GM13976 (cell line): ENCODE data around the gene FAH.

Source experiments
- DNase-seq: peaks from one replicate; pipeline ENCODE4 v3.0.0; 2012; ENCODE audit warnings: low spot score
- CTCF ChIP-seq: IDR thresholded peaks from 2 replicates; pipeline ENCODE4 v1.5.1; 2012; ENCODE audit warnings: borderline replicate concordance, mild to moderate bottlenecking; ENCODE audit not compliant: insufficient read depth; ENCODE audit errors: extremely low read depth, missing control alignments, control extremely low read depth
- in situ Hi-C: fragments of 300-500 bp; cut with MboI; formaldehyde crosslinking; loops from one replicate; pipeline ENCODE4 v1.12.0; 2022; ENCODE audit warnings: low sequenced_read_pairs, mixed read lengths, inconsistent platforms; ENCODE audit not compliant: unreplicated experiment

Gene FAH

DNA sequence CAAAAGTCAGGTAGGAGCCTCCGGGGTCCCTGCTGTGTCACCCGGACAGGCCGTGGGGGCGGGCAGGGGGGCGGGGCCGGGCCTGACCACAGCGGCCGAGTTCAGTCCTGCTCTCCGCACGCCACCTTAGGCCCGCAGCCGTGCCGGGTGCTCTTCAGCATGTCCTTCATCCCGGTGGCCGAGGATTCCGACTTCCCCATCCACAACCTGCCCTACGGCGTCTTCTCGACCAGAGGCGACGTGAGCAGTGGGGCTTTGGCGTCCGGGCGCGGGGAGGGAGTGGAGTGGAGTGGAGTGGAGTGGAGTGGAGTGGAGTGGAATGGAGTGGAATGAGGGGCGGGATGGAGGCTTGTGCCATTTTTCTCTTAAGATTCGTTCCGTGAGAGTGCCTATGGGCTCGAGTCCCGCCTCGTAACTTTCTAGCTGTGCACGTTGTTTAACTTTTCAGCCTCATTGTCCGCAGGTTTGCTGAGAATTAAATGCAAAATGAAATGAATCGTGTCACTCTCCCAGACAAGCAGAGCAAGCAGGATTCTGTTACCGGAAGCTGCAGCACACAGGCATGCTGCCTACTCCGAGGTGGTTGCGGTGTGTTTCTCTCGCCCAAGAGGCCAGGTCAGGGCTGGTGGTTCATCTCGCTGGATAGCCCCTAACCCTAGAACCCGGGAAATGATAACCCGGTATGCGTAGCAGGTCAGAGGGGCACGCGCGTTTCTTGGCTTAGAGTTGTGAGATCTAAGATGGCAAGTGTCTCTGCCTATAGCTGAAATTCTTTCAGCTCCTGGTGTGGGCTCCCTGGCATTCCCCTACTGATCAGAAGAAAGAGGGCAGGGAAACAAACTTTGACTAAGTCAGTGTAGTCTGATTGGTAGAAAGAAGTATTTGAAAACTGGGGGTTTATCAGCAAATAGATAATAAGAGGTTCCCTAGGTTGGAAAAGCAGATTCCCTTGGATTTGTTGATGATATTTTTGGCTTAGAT, at the start of gene FAH:
TSS of gene FAH (plus strand) at position 104 of the 981 bp plus-strand sequence. CDS start at position 160, 56 bp downstream.
- no peak for DNase-seq
- TF ChIP-seq CTCF = no peak
- in situ Hi-C loops = loop anchor here (25.0 kb wide), 1 partner anchor 266 kb away; the partner anchor contains the start of gene MTHFS

GRCh38 chr15:80105193-80105592, 47.6 kb upstream of the FAH start:
- in situ Hi-C loops = no loop called here
- DNase-seq = no peak
- TF ChIP-seq CTCF = no peak

DNA sequence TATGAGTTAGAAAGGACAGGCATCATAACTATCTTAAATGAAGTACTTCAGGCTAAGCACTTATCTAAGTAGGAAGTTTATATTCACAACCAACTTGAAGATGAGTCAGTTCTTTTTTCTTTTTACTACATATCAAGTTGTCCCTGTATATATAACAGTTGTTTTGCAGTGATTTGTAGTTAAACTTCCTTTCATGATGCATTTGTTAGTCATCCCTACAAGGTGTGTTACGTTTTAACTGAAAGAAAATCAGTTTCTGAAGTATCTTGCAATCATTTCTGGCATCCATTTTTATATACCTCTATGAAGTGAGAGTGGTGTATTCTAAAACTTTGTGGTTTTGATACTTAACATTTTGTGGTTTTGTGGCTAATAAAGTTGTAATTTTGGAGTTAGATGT, 47.2 kb upstream of the FAH start:
- DNase-seq = no peak
- TF ChIP-seq CTCF = no peak
- in situ Hi-C loops = no loop called here

- in situ Hi-C loops = no loop called here
- DNase-seq = no peak
- no peak for TF ChIP-seq CTCF
These were observed 46.7 kb upstream of the FAH start for GRCh38 chr15:80106051-80106450.

DNA sequence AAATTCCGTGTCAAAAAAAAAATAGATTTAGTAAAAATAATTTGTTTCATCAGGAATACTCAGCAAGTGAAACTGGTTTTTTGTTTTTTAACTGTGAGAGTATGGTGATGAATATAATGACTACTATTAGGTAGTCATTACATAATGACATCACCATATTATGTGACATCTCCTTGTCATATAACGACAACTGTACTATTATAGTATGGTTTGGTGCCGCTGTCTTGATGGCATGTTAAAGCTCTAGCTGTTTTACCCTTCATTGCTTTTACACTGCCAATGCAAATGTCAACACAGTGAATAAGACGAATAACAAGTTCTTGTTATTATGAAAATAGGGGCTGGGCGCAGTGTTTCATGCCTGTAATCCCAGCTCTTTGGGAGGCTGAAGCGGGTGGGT, 45.6 kb upstream of the FAH start:
- in situ Hi-C loops = no loop called here
- DNase-seq = no peak
- no peak for TF ChIP-seq CTCF

DNA sequence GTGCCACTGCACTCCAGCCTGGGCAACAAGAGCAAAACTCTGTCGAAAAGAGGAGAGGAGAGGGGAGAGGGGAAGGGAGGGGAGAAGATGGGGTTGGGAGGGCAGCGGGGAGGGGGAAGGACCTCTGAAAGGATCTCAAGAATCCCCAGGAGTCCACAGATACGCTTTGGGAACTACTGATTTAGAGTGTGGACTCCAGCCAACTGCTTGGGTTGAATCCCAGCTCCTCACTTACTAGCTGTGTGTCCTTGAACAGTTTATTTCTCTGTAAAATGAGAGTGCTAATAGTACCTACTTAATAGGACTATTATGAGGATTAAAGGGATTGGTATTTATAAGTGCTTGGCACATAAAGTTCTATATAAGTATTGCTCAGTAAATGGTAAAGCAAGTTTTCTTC, 45.0 kb upstream of the FAH start:
- in situ Hi-C loops = no loop called here
- no peak for TF ChIP-seq CTCF
- DNase-seq = no peak
